Kidney epithelial cell (primary cell): ENCODE results near the gene P2RY6. TPM values are rescaled to one million over a fixed set of nuclear protein-coding genes. Genes with fewer than 3 reads are reported as not detected.

Experiments
- DNase-seq: peaks from one replicate; pipeline ENCODE4 v3.0.0-alpha.2; 2010; ENCODE audit warnings: low read depth
- H3K27me3 ChIP-seq: 2 replicates; pipeline ENCODE4 v1.6.0; 2011; ENCODE audit warnings: low read length; ENCODE audit not compliant: control insufficient read depth, insufficient read depth
- H3K36me3 ChIP-seq: 2 replicates; pipeline ENCODE4 v1.5.1; 2011; ENCODE audit warnings: low read length; ENCODE audit not compliant: control insufficient read depth, insufficient read depth
- H3K4me3 ChIP-seq: 2 replicates; pipeline ENCODE4 v1.5.1; 2011; ENCODE audit warnings: low read depth, mild to moderate bottlenecking, control low read depth, low read length
- CTCF ChIP-seq: IDR thresholded peaks from 2 replicates; pipeline ENCODE4 v1.5.1; 2011; ENCODE audit warnings: mild to moderate bottlenecking, moderate library complexity, low read length, control low read depth, inconsistent platforms; ENCODE audit not compliant: insufficient read depth, poor library complexity, severe bottlenecking
- total RNA-seq: library from RNA; depleted of rRNA; stranded (reverse); fragments of >200 nt; gene quantifications from 2 replicates; pipeline ENCODE4 v1.2.3, GENCODE V29; 2015

P2RY6 gene
- total RNA-seq, 1 donor from 2014 or later = 6.1 TPM

GRCh38 chr11:73295241-73295995 is 23.3 kb downstream of the P2RY6 start:
- DNase-seq = no peak
- Histone ChIP-seq H3K36me3 (no peaks in the 10 kb centered on the region), H3K4me3 (no peak overlapping the region), H3K27me3 (no peaks in the 10 kb centered on the region)
- TF ChIP-seq CTCF = peak; percentile 98

GRCh38 chr11:73295996-73296318 is 23.8 kb downstream of the P2RY6 start:
- Histone ChIP-seq H3K27me3 (no peaks in the 10 kb centered on the region), H3K36me3 (no peaks in the 10 kb centered on the region), H3K4me3 (no peak overlapping the region)
- TF ChIP-seq CTCF = no peak
- no peak for DNase-seq

- no peak for DNase-seq
- H3K27me3 ChIP-seq = no peaks in the 10 kb centered on the region
- TF ChIP-seq CTCF = no peak
- no peak overlapping the region for H3K4me3 ChIP-seq
- H3K36me3 ChIP-seq = no peaks in the 10 kb centered on the region
Observed at GRCh38 chr11:73296501-73297230, 24.5 kb downstream of the P2RY6 start.

GRCh38 chr11:73297231-73297590 is 25.1 kb downstream of the P2RY6 start:
- no peak for TF ChIP-seq CTCF
- H3K4me3 ChIP-seq = no peak overlapping the region
- H3K36me3 ChIP-seq = no peaks in the 10 kb centered on the region
- no peaks in the 10 kb centered on the region for H3K27me3 ChIP-seq
- DNase-seq = no peak

GRCh38 chr11:73297702-73298101 is 25.6 kb downstream of the P2RY6 start:
- H3K27me3 ChIP-seq = no peaks in the 10 kb centered on the region
- no peaks in the 10 kb centered on the region for H3K36me3 ChIP-seq
- TF ChIP-seq CTCF = no peak
- DNase-seq = no peak
- H3K4me3 ChIP-seq = no peak overlapping the region

GRCh38 chr11:73298233-73298632 is 26.1 kb downstream of the P2RY6 start:
- no peak for TF ChIP-seq CTCF
- H3K27me3 ChIP-seq = no peaks in the 10 kb centered on the region
- no peak overlapping the region for H3K4me3 ChIP-seq
- DNase-seq = no peak
- H3K36me3 ChIP-seq = no peaks in the 10 kb centered on the region
